Natural killer cell treated with Interleukin-12 subunit alpha and Interleukin-12 subunit beta and Interleukin-15 and Interleukin-18, amount 100 ng/mL, for 72 hours (primary cell): ENCODE measurements around the gene FGGY. TPM values are rescaled to one million over a fixed set of nuclear protein-coding genes. Genes with fewer than 3 reads are reported as not detected.
"Not testable (repeated sequence)": the region's sequence is repeated elsewhere in the genome, so short reads cannot be mapped to it uniquely, and the experiment has no call there.

Experiments
- ATAC-seq, 2 donors: fragments of 150-1000 bp; cut with Tn5 transposase in 1 of 2; sonication (Bioruptor Pico), chemical (Tn5 transposase) in 1 of 2; 2 replicates each; pipeline ENCODE4 v1.10.0; 2021
- DNase-seq: peaks from one replicate; pipeline ENCODE4 v3.0.0; 2022; ENCODE audit warnings: low spot score
- H3K27ac Mint-ChIP-seq, 2 donors: 1 replicate in 1 of 2; 2 replicates in 1 of 2; pipeline ENCODE4 v1.8.0; 2022; ENCODE audit warnings: mixed read lengths in 2 of 2, mild to moderate bottlenecking in 1 of 2, moderate library complexity in 1 of 2
- H3K27me3 Mint-ChIP-seq, 2 donors: 1 replicate in 1 of 2; 2 replicates in 1 of 2; pipeline ENCODE4 v1.8.0; 2022; ENCODE audit warnings: mixed read lengths in 2 of 2
- H3K36me3 Mint-ChIP-seq: one replicate; pipeline ENCODE4 v1.8.0; 2022; ENCODE audit warnings: mixed read lengths
- H3K4me1 Mint-ChIP-seq, 2 donors: 1 replicate in 1 of 2; 2 replicates in 1 of 2; pipeline ENCODE4 v1.8.0; 2022; ENCODE audit warnings: low read depth in 2 of 2, mixed read lengths in 2 of 2, mild to moderate bottlenecking in 1 of 2
- H3K4me3 Mint-ChIP-seq: one replicate; pipeline ENCODE4 v1.8.0; 2022; ENCODE audit warnings: mixed read lengths
- H3K9me3 Mint-ChIP-seq: 2 replicates; pipeline ENCODE4 v1.8.0; 2022; ENCODE audit warnings: mixed read lengths
- total RNA-seq, 2 donors: library from RNA; stranded (reverse); gene quantifications; one replicate each; pipeline ENCODE4 v1.2.3, GENCODE V29; 2022

FGGY gene
- total RNA-seq, 2 donors from 2014 or later: 10.9 to 11.9 TPM

DNA sequence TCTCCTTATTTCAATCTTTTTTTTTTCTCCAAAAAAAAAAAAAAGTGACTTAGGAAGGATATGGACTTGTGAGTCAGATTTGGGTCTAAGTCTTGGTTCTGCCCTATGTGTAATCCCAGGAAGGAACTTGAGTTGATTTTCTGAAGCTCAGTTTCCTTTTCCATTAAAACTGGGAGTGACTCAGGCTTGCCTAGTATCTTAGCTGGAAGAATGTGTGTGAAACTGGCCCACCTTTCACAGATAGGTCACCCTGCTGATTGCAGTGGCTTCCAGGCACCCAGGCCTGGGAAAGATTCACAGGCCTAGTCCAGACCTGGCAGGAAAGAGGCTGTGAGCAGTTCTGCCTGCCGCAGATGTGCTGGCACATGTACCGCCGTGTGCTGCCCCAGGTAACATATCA is 299.5 kb downstream of the FGGY start:
- Mint-ChIP-seq H3K36me3 (no peaks in the 10 kb centered on the region), H3K4me1 (no peaks in the 10 kb centered on the region), H3K9me3 (no peaks in the 10 kb centered on the region), H3K4me3 (no peak overlapping the region), H3K27me3 (no peaks in the 10 kb centered on the region), H3K27ac (no peak overlapping the region)
- DNase-seq (no peak), ATAC-seq (no peak)

DNA sequence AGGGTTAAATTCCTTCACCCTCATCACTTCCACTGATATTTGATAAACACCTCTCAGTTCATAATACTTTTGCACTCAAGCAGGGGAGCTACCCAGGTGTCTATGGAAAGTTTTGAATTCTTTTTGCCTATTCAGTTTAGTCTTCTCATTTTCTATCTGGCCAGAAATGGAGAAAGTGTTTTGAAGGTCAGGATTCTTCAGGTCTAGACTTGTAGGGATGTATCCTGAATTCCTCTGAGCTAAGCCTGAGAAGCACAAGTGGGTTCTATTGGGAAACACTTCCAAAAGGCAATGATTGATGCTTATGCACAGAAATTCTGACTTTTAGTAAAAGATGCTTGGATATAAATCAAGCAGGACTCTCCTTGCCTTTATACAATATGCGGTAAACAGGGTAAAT is 300.1 kb downstream of the FGGY start:
- Mint-ChIP-seq H3K36me3 (no peaks in the 10 kb centered on the region), H3K4me1 (no peaks in the 10 kb centered on the region), H3K27ac (no peak overlapping the region), H3K9me3 (no peaks in the 10 kb centered on the region), H3K4me3 (no peak overlapping the region), H3K27me3 (no peaks in the 10 kb centered on the region)
- DNase-seq: no peak
- ATAC-seq: no peak

DNA sequence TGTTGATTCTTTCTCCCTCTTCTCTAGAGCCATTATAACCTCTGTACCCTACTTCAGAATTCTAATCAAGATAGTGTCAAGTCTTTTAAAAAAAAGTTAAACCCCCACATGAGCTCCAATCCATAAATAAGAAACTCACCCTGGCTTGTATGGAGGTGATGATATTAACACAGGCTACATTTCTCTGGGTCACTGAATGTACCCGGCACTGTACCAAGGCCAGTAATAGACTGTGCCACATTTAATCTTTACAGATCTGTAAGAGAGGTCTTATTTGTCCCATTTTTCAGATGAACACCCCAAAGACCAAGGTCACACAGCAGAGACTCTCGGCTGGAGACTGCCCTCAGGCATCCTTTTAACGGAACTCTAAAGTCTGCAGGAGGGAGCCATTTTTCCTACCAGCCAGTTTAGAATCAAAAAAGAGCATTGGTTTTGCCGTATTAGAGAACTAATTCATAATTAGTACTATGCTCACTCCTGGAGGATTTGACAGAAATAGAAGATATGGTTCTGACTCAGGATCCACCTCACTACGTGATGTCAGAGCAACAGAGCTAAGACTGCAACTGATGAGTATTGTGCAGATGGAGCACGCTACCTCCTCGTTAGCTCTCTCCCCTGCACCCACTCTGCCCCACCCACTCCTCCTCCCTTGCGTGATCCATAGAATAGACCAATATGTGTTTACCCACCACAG is 300.7 kb downstream of the FGGY start:
- Mint-ChIP-seq H3K9me3 (no peaks in the 10 kb centered on the region), H3K27me3 (no peaks in the 10 kb centered on the region), H3K4me3 (no peak overlapping the region), H3K4me1 (no peaks in the 10 kb centered on the region), H3K27ac (no peak overlapping the region), H3K36me3 (no peaks in the 10 kb centered on the region)
- DNase-seq (no peak), ATAC-seq (no peak)

DNA sequence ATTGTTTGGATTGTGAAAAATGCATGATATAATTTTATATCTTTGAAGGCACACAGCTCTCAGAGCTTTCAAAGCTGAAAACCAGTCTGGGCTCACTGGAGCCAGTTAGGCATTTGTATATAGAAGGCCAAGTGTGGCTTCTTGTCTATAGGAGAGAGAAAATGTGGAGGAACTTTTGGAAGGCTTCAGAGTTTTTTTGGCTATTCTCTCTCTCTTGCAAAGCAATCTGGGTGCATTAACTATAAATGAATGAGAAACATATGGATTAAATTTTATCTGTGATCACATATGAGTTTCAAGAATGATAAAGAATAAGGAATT is 301.2 kb downstream of the FGGY start:
- DNase-seq (no peak), ATAC-seq (no peak)
- no peaks in the 10 kb centered on the region for H3K36me3 Mint-ChIP-seq
- H3K9me3 Mint-ChIP-seq: no peaks in the 10 kb centered on the region
- H3K4me3 Mint-ChIP-seq: no peak overlapping the region
- H3K27ac Mint-ChIP-seq: no peak overlapping the region
- H3K27me3 Mint-ChIP-seq: no peaks in the 10 kb centered on the region
- H3K4me1 Mint-ChIP-seq: no peaks in the 10 kb centered on the region

GRCh38 chr1:59601041-59601441 is 304.1 kb downstream of the FGGY start:
- Mint-ChIP-seq H3K4me1 (no peaks in the 10 kb centered on the region), H3K9me3 (no peaks in the 10 kb centered on the region), H3K4me3 (no peak overlapping the region), H3K27me3 (no peaks in the 10 kb centered on the region), H3K27ac (no peak overlapping the region), H3K36me3 (no peaks in the 10 kb centered on the region)
- ATAC-seq: no peak
- DNase-seq: no peak

- no peaks in the 10 kb centered on the region for H3K4me1 Mint-ChIP-seq
- no peak for ATAC-seq
- no peak overlapping the region for H3K27ac Mint-ChIP-seq
- no peak overlapping the region for H3K4me3 Mint-ChIP-seq
- DNase-seq: no peak
- H3K9me3 Mint-ChIP-seq: no peaks in the 10 kb centered on the region
- H3K36me3 Mint-ChIP-seq: no peaks in the 10 kb centered on the region
- no peaks in the 10 kb centered on the region for H3K27me3 Mint-ChIP-seq
Observed at GRCh38 chr1:59601811-59602210, 304.9 kb downstream of the FGGY start.

GRCh38 chr1:59604191-59604590 is 307.3 kb downstream of the FGGY start:
- Mint-ChIP-seq H3K27me3 (no peaks in the 10 kb centered on the region), H3K27ac (no peak overlapping the region), H3K4me1 (no peaks in the 10 kb centered on the region), H3K9me3 (no peaks in the 10 kb centered on the region), H3K4me3 (no peak overlapping the region), H3K36me3 (peaks cover 11% of the 10 kb centered on the region)
- ATAC-seq (no peak), DNase-seq (no peak)

DNA sequence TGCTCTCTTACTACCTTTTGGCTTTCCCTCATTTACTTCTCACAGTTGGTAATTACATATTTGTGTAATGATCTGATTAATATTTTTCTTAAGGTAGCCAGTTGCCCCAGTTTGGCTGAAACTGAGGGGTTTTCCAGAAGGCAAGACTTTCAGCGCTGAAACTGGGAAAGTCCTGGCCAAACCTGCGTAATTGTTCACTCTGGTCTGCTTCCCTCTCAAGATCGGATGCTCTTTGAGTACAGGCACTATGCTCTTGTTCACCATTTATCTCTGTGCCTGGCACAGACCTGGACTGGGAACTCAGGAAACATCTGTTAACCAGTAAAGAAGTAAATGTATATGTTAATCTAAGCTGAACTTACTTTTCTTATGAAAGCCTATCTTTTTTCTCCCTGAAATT is 308.3 kb downstream of the FGGY start:
- ATAC-seq (no peak), DNase-seq (no peak)
- no peaks in the 10 kb centered on the region for H3K27me3 Mint-ChIP-seq
- H3K36me3 Mint-ChIP-seq: peaks cover 11% of the 10 kb centered on the region
- peaks cover 2% of the 10 kb centered on the region for H3K9me3 Mint-ChIP-seq
- H3K4me3 Mint-ChIP-seq: no peak overlapping the region
- no peak overlapping the region for H3K27ac Mint-ChIP-seq
- H3K4me1 Mint-ChIP-seq: no peaks in the 10 kb centered on the region

DNA sequence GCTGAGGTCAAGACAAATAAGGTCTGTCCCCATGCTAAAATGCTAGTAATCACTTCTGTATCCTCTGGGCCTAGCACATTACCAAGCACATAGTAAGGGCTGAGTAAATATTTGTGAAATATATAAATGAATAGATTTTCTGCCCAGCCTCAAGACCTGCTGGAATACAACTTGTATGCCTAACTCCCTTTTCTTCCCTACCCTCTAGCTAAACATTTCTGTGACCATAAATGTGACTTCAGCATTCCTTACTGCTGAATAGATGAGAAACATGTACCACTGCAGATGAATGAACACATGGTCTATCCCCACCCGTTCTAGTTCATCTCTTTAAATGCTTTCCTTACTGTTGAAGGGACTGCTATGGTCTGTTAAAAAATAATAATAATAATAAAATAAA is 308.9 kb downstream of the FGGY start:
- Mint-ChIP-seq H3K4me1 (no peaks in the 10 kb centered on the region), H3K9me3 (peaks cover 3% of the 10 kb centered on the region)

GRCh38 chr1:59609245-59609644 is 312.4 kb downstream of the FGGY start:
- ATAC-seq (no peak), DNase-seq (no peak)
- Mint-ChIP-seq H3K4me3 (no peak overlapping the region), H3K4me1 (no peaks in the 10 kb centered on the region), H3K9me3 (peaks cover 3% of the 10 kb centered on the region), H3K27me3 (no peaks in the 10 kb centered on the region), H3K36me3 (peaks cover 14% of the 10 kb centered on the region), H3K27ac (no peak overlapping the region)

More for the DNA sequence above, 308.9 kb downstream of the FGGY start:
- DNase-seq (no peak), ATAC-seq (no peak)
- H3K4me3 Mint-ChIP-seq: no peak overlapping the region
- no peaks in the 10 kb centered on the region for H3K27me3 Mint-ChIP-seq
- peaks cover 11% of the 10 kb centered on the region for H3K36me3 Mint-ChIP-seq
- H3K27ac Mint-ChIP-seq: no peak overlapping the region

DNA sequence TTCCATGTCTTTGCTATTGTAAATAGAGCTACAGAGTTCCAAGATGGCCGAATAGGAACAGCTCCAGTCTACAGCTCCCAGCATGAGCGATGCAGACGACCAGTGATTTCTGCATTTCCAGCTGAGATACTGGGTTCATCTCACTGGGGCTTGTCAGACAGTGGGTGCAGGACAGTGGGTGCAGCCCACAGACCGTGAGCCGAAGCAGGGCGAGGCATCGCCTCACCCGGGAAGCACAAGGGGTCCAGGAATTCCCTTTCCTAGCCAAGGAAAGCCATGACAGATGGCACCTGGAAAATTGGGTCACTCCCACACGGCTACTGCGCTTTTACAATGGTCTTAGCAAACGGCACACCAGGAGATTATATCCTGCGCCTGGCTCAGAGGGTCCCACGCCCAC is 313.6 kb downstream of the FGGY start:
- H3K9me3 Mint-ChIP-seq, H3K27ac Mint-ChIP-seq, H3K27me3 Mint-ChIP-seq, H3K4me3 Mint-ChIP-seq, DNase-seq, ATAC-seq, H3K4me1 Mint-ChIP-seq: not testable (repeated sequence)
- peaks cover 14% of the 10 kb centered on the region for H3K36me3 Mint-ChIP-seq

- H3K36me3 Mint-ChIP-seq: peaks cover 4% of the 10 kb centered on the region
- ATAC-seq (no peak), DNase-seq (no peak)
- no peaks in the 10 kb centered on the region for H3K27me3 Mint-ChIP-seq
- H3K4me1 Mint-ChIP-seq: no peaks in the 10 kb centered on the region
- no peaks in the 10 kb centered on the region for H3K9me3 Mint-ChIP-seq
- H3K4me3 Mint-ChIP-seq: no peak overlapping the region
- H3K27ac Mint-ChIP-seq: no peak overlapping the region
Observed at GRCh38 chr1:59617434-59617833, 320.5 kb downstream of the FGGY start.

DNA sequence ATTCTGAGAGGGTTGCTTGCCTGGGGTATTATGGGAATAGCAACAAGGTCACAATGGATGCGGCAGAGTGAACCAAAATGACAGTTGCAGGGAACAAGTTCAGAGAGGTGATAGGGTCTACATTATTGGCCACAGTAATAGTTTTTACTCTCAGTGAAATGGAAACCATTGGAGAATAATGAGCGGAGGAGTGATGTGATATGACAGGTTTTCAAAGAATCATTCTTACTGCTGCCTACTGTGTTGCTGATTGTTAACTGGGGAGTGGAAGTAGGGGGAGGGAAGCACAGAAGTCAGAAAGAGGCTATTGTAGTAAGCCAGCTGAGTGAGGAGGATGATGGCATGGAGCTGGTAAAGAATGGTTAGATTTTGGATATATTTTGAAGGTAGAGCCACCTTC is 322.7 kb downstream of the FGGY start:
- Mint-ChIP-seq H3K36me3 (no peaks in the 10 kb centered on the region), H3K4me3 (no peak overlapping the region), H3K27ac (no peak overlapping the region), H3K27me3 (no peaks in the 10 kb centered on the region), H3K9me3 (no peaks in the 10 kb centered on the region), H3K4me1 (no peaks in the 10 kb centered on the region)
- ATAC-seq (no peak), DNase-seq (no peak)

- H3K36me3 Mint-ChIP-seq: no peaks in the 10 kb centered on the region
- H3K9me3 Mint-ChIP-seq: no peaks in the 10 kb centered on the region
- no peak overlapping the region for H3K4me3 Mint-ChIP-seq
- ATAC-seq (no peak), DNase-seq (no peak)
- H3K27me3 Mint-ChIP-seq: no peaks in the 10 kb centered on the region
- H3K27ac Mint-ChIP-seq: no peak overlapping the region
- no peaks in the 10 kb centered on the region for H3K4me1 Mint-ChIP-seq
Observed at GRCh38 chr1:59625384-59625783, 328.5 kb downstream of the FGGY start.

DNA sequence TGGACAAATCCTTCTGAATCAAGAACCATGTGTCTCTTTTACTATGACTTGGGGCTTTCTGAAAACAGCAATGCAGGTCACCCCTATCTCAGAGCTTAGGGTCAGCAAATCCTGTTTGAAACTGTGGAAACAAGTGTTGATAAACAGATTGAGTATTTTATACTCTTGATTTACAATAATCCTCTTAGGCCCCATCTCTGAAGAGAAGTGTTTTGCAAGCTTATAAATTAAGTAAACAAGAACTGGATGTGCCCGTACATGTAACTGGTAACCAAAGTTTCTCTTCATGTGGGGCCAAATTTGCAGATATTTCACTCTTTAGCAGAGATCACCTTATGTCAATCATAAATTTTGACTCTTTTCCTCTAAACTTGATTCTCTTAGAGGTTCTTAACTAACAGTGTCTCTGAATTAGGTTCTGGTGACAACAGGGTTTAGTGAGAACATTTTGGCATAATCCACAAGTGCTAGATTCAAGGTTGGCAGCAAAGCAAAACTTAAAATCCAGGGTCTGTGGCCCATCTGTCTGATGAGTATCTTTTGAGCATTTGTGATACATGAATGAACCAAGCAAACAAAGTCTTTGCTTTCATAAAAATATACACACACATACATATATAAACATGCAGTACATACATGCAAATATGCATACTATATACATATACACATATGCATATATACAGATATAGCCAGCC is 334.8 kb downstream of the FGGY start:
- no peaks in the 10 kb centered on the region for H3K36me3 Mint-ChIP-seq
- no peaks in the 10 kb centered on the region for H3K4me1 Mint-ChIP-seq
- no peaks in the 10 kb centered on the region for H3K9me3 Mint-ChIP-seq
- ATAC-seq: no peak
- DNase-seq: no peak
- no peak overlapping the region for H3K4me3 Mint-ChIP-seq
- H3K27me3 Mint-ChIP-seq: no peaks in the 10 kb centered on the region
- no peak overlapping the region for H3K27ac Mint-ChIP-seq
